Measurements from ENCODE around the gene SRSF1. TPM values are rescaled to one million over a fixed set of nuclear protein-coding genes. Genes with fewer than 3 reads are reported as not detected.
"Not testable (repeated sequence)": the region's sequence is repeated elsewhere in the genome, so short reads cannot be mapped to it uniquely, and the experiment has no call there.

SRSF1 gene
- total RNA-seq, 1 donor, result 247 TPM

GRCh38 chr17:58047376-58048150 lies 40.5 kb upstream of the SRSF1 start:
- H3K9me3 ChIP-seq (ENCODE audit: low read depth, low read length), result no peaks in the 10 kb centered on the region
- H3K27ac ChIP-seq (ENCODE audit: low read depth, low read length), result no peak overlapping the region
- no peak for TF ChIP-seq CTCF (IDR thresholded peaks at IDR 0.05; ENCODE audit: extremely low read depth, low read depth, low read length)
- H3K4me1 ChIP-seq (ENCODE audit: insufficient read depth, low read length), result no peaks in the 10 kb centered on the region
- peaks cover 26% of the 10 kb centered on the region for H3K27me3 ChIP-seq (ENCODE audit: insufficient read depth, low read length)
- H3K79me2 ChIP-seq (ENCODE audit: insufficient read depth, low read length), result no peaks in the 10 kb centered on the region
- no peaks in the 10 kb centered on the region for H3K36me3 ChIP-seq (ENCODE audit: insufficient read depth, low read length)
- no peak overlapping the region for H3K4me2 ChIP-seq (ENCODE audit: insufficient read depth, low read length)
- peak; percentile 41 for DNase-seq (ENCODE audit: insufficient read length, low spot score, missing footprints)
- H4K20me1 ChIP-seq (ENCODE audit: insufficient read depth, low read length), result no peaks in the 10 kb centered on the region
- H3K4me3 ChIP-seq (ENCODE audit: insufficient read depth, low read length), result no peak overlapping the region
- H2AFZ ChIP-seq (ENCODE audit: low read length), result no peak overlapping the region

- H3K4me2 ChIP-seq (ENCODE audit: insufficient read depth, low read length), result no peak overlapping the region
Observed at GRCh38 chr17:58046239-58047094, 39.4 kb upstream of the SRSF1 start.

GRCh38 chr17:58044256-58044655 lies 37.2 kb upstream of the SRSF1 start:
- not testable (repeated sequence) for H2AFZ ChIP-seq (ENCODE audit: low read length); H3K9me3 ChIP-seq (ENCODE audit: low read depth, low read length); H3K36me3 ChIP-seq (ENCODE audit: insufficient read depth, low read length); DNase-seq (ENCODE audit: insufficient read length, low spot score, missing footprints); H3K27ac ChIP-seq (ENCODE audit: low read depth, low read length); H3K4me3 ChIP-seq (ENCODE audit: insufficient read depth, low read length); H3K4me1 ChIP-seq (ENCODE audit: insufficient read depth, low read length); H3K4me2 ChIP-seq (ENCODE audit: insufficient read depth, low read length); H4K20me1 ChIP-seq (ENCODE audit: insufficient read depth, low read length); H3K79me2 ChIP-seq (ENCODE audit: insufficient read depth, low read length)
- H3K27me3 ChIP-seq (ENCODE audit: insufficient read depth, low read length), result peaks cover 30% of the 10 kb centered on the region

More at GRCh38 chr17:58046239-58047094, 39.4 kb upstream of the SRSF1 start:
- Histone ChIP-seq H4K20me1 (ENCODE audit: insufficient read depth, low read length) (no peaks in the 10 kb centered on the region), H3K9me3 (ENCODE audit: low read depth, low read length) (no peaks in the 10 kb centered on the region), H3K4me3 (ENCODE audit: insufficient read depth, low read length) (no peak overlapping the region), H3K27ac (ENCODE audit: low read depth, low read length) (no peak overlapping the region), H2AFZ (ENCODE audit: low read length) (no peak overlapping the region), H3K27me3 (ENCODE audit: insufficient read depth, low read length) (peaks cover 26% of the 10 kb centered on the region), H3K36me3 (ENCODE audit: insufficient read depth, low read length) (no peaks in the 10 kb centered on the region), H3K79me2 (ENCODE audit: insufficient read depth, low read length) (no peaks in the 10 kb centered on the region), H3K4me1 (ENCODE audit: insufficient read depth, low read length) (no peaks in the 10 kb centered on the region)
- no peak for TF ChIP-seq CTCF (IDR thresholded peaks at IDR 0.05; ENCODE audit: extremely low read depth, low read depth, low read length)
- no peak for DNase-seq (ENCODE audit: insufficient read length, low spot score, missing footprints)

GRCh38 chr17:58043221-58044181 lies 36.5 kb upstream of the SRSF1 start:
- no peaks in the 10 kb centered on the region for H3K79me2 ChIP-seq (ENCODE audit: insufficient read depth, low read length)
- H3K9me3 ChIP-seq (ENCODE audit: low read depth, low read length), result no peaks in the 10 kb centered on the region
- H3K27ac ChIP-seq (ENCODE audit: low read depth, low read length), result no peak overlapping the region
- no peak overlapping the region for H3K4me2 ChIP-seq (ENCODE audit: insufficient read depth, low read length)
- no peaks in the 10 kb centered on the region for H3K4me1 ChIP-seq (ENCODE audit: insufficient read depth, low read length)
- no peak overlapping the region for H3K4me3 ChIP-seq (ENCODE audit: insufficient read depth, low read length)
- no peak for TF ChIP-seq CTCF (IDR thresholded peaks at IDR 0.05; ENCODE audit: extremely low read depth, low read depth, low read length)
- H3K27me3 ChIP-seq (ENCODE audit: insufficient read depth, low read length), result peaks cover 30% of the 10 kb centered on the region
- peak; percentile 62 for DNase-seq (ENCODE audit: insufficient read length, low spot score, missing footprints)
- H4K20me1 ChIP-seq (ENCODE audit: insufficient read depth, low read length), result no peaks in the 10 kb centered on the region
- H2AFZ ChIP-seq (ENCODE audit: low read length), result no peak overlapping the region
- H3K36me3 ChIP-seq (ENCODE audit: insufficient read depth, low read length), result no peaks in the 10 kb centered on the region
